HEK293 (cell line): Measurements from ENCODE around the gene DST.

Source experiments
- CTCF ChIA-PET: fragments of 350-600 bp; formaldehyde crosslinking; extraction: SDS; loops from one replicate; lab custom pipeline; 2021; ENCODE audit warnings: antibody characterized with exemption; lab: Yijun Ruan, JAX
- POLR2A ChIA-PET: fragments of 300-600 bp; formaldehyde crosslinking; extraction: SDS; loops from one replicate; lab custom pipeline; 2020; ENCODE audit warnings: antibody characterized with exemption, inconsistent platforms; lab: Yijun Ruan, JAX
- H3K27ac ChIP-seq: fragments of 200-500 bp; sonication (Bioruptor generic); 2 replicates; pipeline ENCODE4 v1.5.1; 2014; ENCODE audit warnings: low read depth, low read length, control low read depth, inconsistent platforms; ENCODE audit errors: extremely low read depth
- H3K36me3 ChIP-seq, 2 experiments: fragments of 200-500 bp in 1 of 2; sonication (Bioruptor generic) in 1 of 2; 1 replicate in 1 of 2; 2 replicates in 1 of 2; pipeline ENCODE4 v1.5.1; 2014 to 2017; ENCODE audit warnings: inconsistent platforms in 2 of 2, low read length in 2 of 2; ENCODE audit not compliant: control insufficient read depth in 2 of 2, insufficient read depth in 1 of 2
- H3K4me1 ChIP-seq: fragments of 200-500 bp; sonication (Bioruptor generic); 2 replicates; pipeline ENCODE4 v1.5.1; 2014; ENCODE audit warnings: mild to moderate bottlenecking, low read length, inconsistent platforms; ENCODE audit not compliant: control insufficient read depth, insufficient read depth
- H3K4me3 ChIP-seq: 2 replicates; pipeline ENCODE4 v1.5.1; 2011; ENCODE audit warnings: low read depth, mild to moderate bottlenecking, control low read depth, low read length, moderate library complexity
- H3K9me3 ChIP-seq: fragments of 200-500 bp; sonication (Bioruptor generic); 2 replicates; pipeline ENCODE4 v1.5.1; 2014; ENCODE audit warnings: low read depth, low read length, inconsistent platforms; ENCODE audit not compliant: control insufficient read depth, insufficient read depth
- ATF2 ChIP-seq: fragments of 450-650 bp; formaldehyde crosslinking; IDR thresholded peaks from 2 replicates; pipeline ENCODE4 v1.5.1; 2016; ENCODE audit warnings: missing biosample characterization, missing genetic modification characterization, low read depth
- BCL11A ChIP-seq: fragments of 450-650 bp; formaldehyde crosslinking; IDR thresholded peaks from 2 replicates; pipeline ENCODE4 v1.5.1; 2016; ENCODE audit warnings: low read depth, missing biosample characterization, missing genetic modification characterization
- BCL11B ChIP-seq: fragments of 450-650 bp; formaldehyde crosslinking; IDR thresholded peaks from 2 replicates; pipeline ENCODE4 v1.5.1; 2016; ENCODE audit warnings: low read depth, missing biosample characterization, missing genetic modification characterization
- GLI4 ChIP-seq: fragments of 450-650 bp; formaldehyde crosslinking; IDR thresholded peaks from 2 replicates; pipeline ENCODE4 v1.5.1; 2016; ENCODE audit warnings: missing biosample characterization, missing genetic modification characterization
- PRDM6 ChIP-seq: fragments of 450-650 bp; formaldehyde crosslinking; IDR thresholded peaks from 2 replicates; pipeline ENCODE4 v1.5.1; 2017; ENCODE audit warnings: missing biosample characterization, missing genetic modification characterization
- WT1 ChIP-seq: fragments of 450-650 bp; formaldehyde crosslinking; IDR thresholded peaks from 2 replicates; pipeline ENCODE4 v1.5.1; 2016; ENCODE audit warnings: missing biosample characterization, missing genetic modification characterization
- ZBTB17 ChIP-seq: fragments of 450-650 bp; formaldehyde crosslinking; IDR thresholded peaks from 2 replicates; pipeline ENCODE4 v1.5.1; 2016; ENCODE audit warnings: missing biosample characterization, missing genetic modification characterization
- ZBTB20 ChIP-seq: fragments of 450-650 bp; formaldehyde crosslinking; IDR thresholded peaks from 2 replicates; pipeline ENCODE4 v1.5.1; 2016; ENCODE audit warnings: missing biosample characterization, missing genetic modification characterization
- ZBTB44 ChIP-seq: fragments of 450-650 bp; IDR thresholded peaks from 2 replicates; pipeline ENCODE4 v1.5.1; 2018; ENCODE audit warnings: missing biosample characterization, mild to moderate bottlenecking, missing genetic modification characterization
- ZNF24 ChIP-seq: fragments of 450-650 bp; formaldehyde crosslinking; IDR thresholded peaks from 2 replicates; pipeline ENCODE4 v1.5.1; 2016; ENCODE audit warnings: missing biosample characterization, missing genetic modification characterization
- ZNF366 ChIP-seq: fragments of 450-650 bp; formaldehyde crosslinking; conservative IDR thresholded peaks from 2 replicates; pipeline ENCODE4 v1.5.1; 2016; ENCODE audit warnings: missing biosample characterization, missing genetic modification characterization
- ZNF558 ChIP-seq: fragments of 450-650 bp; formaldehyde crosslinking; IDR thresholded peaks from 2 replicates; pipeline ENCODE4 v1.5.1; 2016; ENCODE audit warnings: missing biosample characterization, missing genetic modification characterization
- ZNF600 ChIP-seq: fragments of 450-650 bp; formaldehyde crosslinking; IDR thresholded peaks from 2 replicates; pipeline ENCODE4 v1.5.1; 2016; ENCODE audit warnings: missing biosample characterization, missing genetic modification characterization
- ZNF629 ChIP-seq: fragments of 450-650 bp; formaldehyde crosslinking; IDR thresholded peaks from 2 replicates; pipeline ENCODE4 v1.5.1; 2017; ENCODE audit warnings: missing biosample characterization, missing genetic modification characterization
- ZSCAN16 ChIP-seq: fragments of 450-650 bp; formaldehyde crosslinking; IDR thresholded peaks from 2 replicates; pipeline ENCODE4 v1.5.1; 2016; ENCODE audit warnings: missing biosample characterization, missing genetic modification characterization
- ZSCAN30 ChIP-seq: fragments of 450-650 bp; IDR thresholded peaks from 2 replicates; pipeline ENCODE4 v1.5.1; 2018; ENCODE audit warnings: missing biosample characterization, mild to moderate bottlenecking, missing genetic modification characterization, moderate library complexity
- TF ChIP-seq, protein P1 (sequence below): fragments of 450-650 bp; formaldehyde crosslinking; IDR thresholded peaks from 2 replicates; pipeline ENCODE4 v1.5.1; 2016; ENCODE audit warnings: missing biosample characterization, missing genetic modification characterization
- TF ChIP-seq, protein P2 (sequence below): fragments of 450-650 bp; formaldehyde crosslinking; conservative IDR thresholded peaks from 2 replicates; pipeline ENCODE4 v1.5.1; 2016; ENCODE audit warnings: low read depth, missing biosample characterization, missing genetic modification characterization

DST gene

DNA sequence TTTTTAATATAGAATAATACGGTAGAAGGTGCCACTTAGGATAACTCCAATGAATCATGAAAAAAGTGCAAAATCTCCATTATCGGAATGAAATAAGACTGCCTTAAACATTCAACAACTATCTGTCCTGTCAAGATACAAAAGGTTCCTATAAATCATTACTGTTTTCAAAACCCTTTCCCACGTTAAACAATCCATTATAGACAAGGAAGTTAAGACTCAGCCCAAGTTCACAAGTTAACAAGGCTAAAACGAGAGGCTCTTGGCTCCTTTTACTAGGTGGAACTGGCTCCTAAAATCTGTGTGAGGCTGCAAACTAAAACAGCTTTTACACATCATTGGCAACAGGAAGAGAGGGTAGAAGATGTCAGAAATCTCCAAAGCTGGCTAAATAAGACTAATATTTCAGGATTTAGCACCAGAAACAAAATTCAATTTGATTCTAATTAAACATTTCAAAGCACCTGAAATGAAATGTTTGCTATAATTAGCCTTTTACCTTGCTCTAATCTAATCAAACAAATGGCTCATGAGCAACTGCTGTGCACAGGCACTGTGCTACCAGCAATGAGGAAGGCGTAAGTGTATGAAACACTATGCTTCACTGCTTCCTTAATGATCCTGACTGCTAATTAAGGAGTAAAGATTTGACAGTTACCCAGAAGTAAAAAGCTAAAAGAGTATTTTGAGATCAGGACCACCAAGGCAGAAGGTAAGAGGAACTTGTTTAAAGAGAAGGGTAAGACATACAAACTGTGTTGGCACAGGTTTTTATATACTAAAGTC is 109.7 kb downstream of the DST start (continued):
- TF ChIP-seq ZBTB44 (tag by site-specific recombination) (no peak), BCL11B (tag by site-specific recombination) (no peak), ZSCAN16 (tag by site-specific recombination) (0 out of 2 replicates have a peak, but pooled peaks have one; percentile 21)
- TF ChIP-seq, protein P1, sequence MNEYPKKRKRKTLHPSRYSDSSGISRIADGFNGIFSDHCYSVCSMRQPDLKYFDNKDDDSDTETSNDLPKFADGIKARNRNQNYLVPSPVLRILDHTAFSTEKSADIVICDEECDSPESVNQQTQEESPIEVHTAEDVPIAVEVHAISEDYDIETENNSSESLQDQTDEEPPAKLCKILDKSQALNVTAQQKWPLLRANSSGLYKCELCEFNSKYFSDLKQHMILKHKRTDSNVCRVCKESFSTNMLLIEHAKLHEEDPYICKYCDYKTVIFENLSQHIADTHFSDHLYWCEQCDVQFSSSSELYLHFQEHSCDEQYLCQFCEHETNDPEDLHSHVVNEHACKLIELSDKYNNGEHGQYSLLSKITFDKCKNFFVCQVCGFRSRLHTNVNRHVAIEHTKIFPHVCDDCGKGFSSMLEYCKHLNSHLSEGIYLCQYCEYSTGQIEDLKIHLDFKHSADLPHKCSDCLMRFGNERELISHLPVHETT (tag by site-specific recombination), result no peak

- peaks cover 14 to 50% of the 10 kb centered on the region in 2 experiments for H3K36me3 ChIP-seq
- POLR2A ChIA-PET, result interaction anchor here (1.2 kb wide), 1 partner anchor 11 kb away, joined by 4 read pairs; no protein-coding TSS in a partner anchor
- TF ChIP-seq ZNF629 (tag by site-specific recombination) (peak; percentile 44), ZNF558 (tag by site-specific recombination) (peak; percentile 52; the same call in 1 of the 2 replicates), ZBTB17 (tag by site-specific recombination) (0 out of 2 replicates have a peak, but pooled peaks have one; percentile 21), ZNF24 (tag by site-specific recombination) (peak; percentile 76; the same call in 1 of the 2 replicates), BCL11A (peak; percentile 40; the same call in 1 of the 2 replicates), ZNF366 (tag by site-specific recombination) (peak; percentile 52; the same call in 1 of the 2 replicates), GLI4 (tag by site-specific recombination) (no peak), ZNF600 (tag by site-specific recombination) (0 out of 2 replicates have a peak, but pooled peaks have one; percentile 28), WT1 (no peak), ZSCAN30 (tag by site-specific recombination) (peak; percentile 81; the same call in 1 of the 2 replicates), ATF2 (tag by site-specific recombination) (0 out of 2 replicates have a peak, but pooled peaks have one; percentile 17), PRDM6 (tag by site-specific recombination) (peak; percentile 54), ZBTB20 (tag by site-specific recombination) (peak; percentile 76)
- TF ChIP-seq, protein P2, sequence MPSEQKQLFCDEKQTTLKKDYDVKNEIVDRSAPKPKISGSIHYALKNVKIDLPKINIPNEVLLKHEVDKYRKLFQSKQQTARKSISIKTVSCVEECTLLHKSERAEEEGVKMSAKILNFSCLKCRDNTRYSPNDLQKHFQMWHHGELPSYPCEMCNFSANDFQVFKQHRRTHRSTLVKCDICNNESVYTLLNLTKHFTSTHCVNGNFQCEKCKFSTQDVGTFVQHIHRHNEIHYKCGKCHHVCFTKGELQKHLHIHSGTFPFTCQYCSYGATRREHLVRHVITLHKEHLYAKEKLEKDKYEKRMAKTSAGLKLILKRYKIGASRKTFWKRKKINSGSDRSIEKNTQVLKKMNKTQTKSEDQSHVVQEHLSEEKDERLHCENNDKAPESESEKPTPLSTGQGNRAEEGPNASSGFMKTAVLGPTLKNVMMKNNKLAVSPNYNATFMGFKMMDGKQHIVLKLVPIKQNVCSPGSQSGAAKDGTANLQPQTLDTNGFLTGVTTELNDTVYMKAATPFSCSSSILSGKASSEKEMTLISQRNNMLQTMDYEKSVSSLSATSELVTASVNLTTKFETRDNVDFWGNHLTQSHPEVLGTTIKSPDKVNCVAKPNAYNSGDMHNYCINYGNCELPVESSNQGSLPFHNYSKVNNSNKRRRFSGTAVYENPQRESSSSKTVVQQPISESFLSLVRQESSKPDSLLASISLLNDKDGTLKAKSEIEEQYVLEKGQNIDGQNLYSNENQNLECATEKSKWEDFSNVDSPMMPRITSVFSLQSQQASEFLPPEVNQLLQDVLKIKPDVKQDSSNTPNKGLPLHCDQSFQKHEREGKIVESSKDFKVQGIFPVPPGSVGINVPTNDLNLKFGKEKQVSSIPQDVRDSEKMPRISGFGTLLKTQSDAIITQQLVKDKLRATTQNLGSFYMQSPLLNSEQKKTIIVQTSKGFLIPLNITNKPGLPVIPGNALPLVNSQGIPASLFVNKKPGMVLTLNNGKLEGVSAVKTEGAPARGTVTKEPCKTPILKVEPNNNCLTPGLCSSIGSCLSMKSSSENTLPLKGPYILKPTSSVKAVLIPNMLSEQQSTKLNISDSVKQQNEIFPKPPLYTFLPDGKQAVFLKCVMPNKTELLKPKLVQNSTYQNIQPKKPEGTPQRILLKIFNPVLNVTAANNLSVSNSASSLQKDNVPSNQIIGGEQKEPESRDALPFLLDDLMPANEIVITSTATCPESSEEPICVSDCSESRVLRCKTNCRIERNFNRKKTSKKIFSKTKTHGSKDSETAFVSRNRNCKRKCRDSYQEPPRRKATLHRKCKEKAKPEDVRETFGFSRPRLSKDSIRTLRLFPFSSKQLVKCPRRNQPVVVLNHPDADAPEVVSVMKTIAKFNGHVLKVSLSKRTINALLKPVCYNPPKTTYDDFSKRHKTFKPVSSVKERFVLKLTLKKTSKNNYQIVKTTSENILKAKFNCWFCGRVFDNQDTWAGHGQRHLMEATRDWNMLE, result no peak
These were observed 110.7 kb downstream of the DST start for GRCh38 chr6:56531839-56532595.

More at GRCh38 chr6:56531839-56532595, 110.7 kb downstream of the DST start:
- H3K4me1 ChIP-seq, result peaks cover 30% of the 10 kb centered on the region
- H3K27ac ChIP-seq, result no peak overlapping the region
- H3K9me3 ChIP-seq, result no peaks in the 10 kb centered on the region
- CTCF ChIA-PET, result interaction anchor here (0.5 to 1.0 kb wide), 4 partner anchors 39 to 162 kb away, joined by 3 read pairs; no protein-coding TSS in a partner anchor
- H3K4me3 ChIP-seq, result no peak overlapping the region
